Tibial nerve (tissue), 4 donors: ENCODE measurements around the gene SNN.

Experiments used
- CTCF ChIP-seq, 5 experiments: fragments of 200-600 bp in 3 of 5; fragments of 450-650 bp in 2 of 5; sonication (generic) in 3 of 5; IDR thresholded peaks; one replicate each; pipeline ENCODE4 v1.5.1; 2016 to 2019; ENCODE audit warnings: antibody characterized with exemption in 5 of 5, mild to moderate bottlenecking in 3 of 5, moderate library complexity in 2 of 5
- EP300 ChIP-seq, 2 donors: sonication (generic); formaldehyde crosslinking; IDR thresholded peaks; one replicate each; pipeline ENCODE4 v1.6.1; 2017; ENCODE audit warnings: antibody characterized with exemption in 2 of 2, mild to moderate bottlenecking in 1 of 2
- POLR2A ChIP-seq, 2 donors: fragments of 450-650 bp; IDR thresholded peaks; one replicate each; pipeline ENCODE4 v1.6.1; 2017; ENCODE audit warnings: antibody characterized with exemption in 2 of 2, mild to moderate bottlenecking in 2 of 2, moderate library complexity in 2 of 2

- peak in 1 of 5 experiments; percentile 23 for TF ChIP-seq CTCF (IDR thresholded peaks at IDR 0.05)
- peak; percentile 82 to 99 for TF ChIP-seq EP300 (IDR thresholded peaks at IDR 0.05)
- TF ChIP-seq POLR2A (IDR thresholded peaks at IDR 0.05): peak; percentile 25 to 61
Measured at GRCh38 chr16:11632455-11632939, 35.8 kb upstream of the SNN start.
